ENCODE data around the gene TRIM17.

DNA sequence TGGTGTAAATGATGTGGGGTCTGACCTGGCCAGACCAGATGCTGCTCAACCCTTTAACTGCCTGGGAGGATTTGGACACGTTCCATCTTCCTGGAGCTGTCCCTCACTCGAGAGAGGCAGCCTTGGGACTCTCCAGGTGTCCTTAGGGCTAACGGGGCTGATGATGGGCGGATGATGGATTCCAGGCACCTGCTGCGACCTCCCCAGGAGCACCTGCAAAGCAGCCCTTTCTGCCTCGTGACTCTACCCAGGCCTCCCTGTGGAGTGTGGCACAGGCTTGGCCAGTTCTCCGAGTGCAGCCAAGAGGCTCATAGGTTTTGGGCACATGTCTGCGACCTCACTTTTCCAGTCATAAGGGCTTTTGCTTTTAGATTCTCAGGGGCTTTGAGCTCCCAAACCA, 12.3 kb upstream of the TRIM17 start:
- TF ChIP-seq, protein P1, sequence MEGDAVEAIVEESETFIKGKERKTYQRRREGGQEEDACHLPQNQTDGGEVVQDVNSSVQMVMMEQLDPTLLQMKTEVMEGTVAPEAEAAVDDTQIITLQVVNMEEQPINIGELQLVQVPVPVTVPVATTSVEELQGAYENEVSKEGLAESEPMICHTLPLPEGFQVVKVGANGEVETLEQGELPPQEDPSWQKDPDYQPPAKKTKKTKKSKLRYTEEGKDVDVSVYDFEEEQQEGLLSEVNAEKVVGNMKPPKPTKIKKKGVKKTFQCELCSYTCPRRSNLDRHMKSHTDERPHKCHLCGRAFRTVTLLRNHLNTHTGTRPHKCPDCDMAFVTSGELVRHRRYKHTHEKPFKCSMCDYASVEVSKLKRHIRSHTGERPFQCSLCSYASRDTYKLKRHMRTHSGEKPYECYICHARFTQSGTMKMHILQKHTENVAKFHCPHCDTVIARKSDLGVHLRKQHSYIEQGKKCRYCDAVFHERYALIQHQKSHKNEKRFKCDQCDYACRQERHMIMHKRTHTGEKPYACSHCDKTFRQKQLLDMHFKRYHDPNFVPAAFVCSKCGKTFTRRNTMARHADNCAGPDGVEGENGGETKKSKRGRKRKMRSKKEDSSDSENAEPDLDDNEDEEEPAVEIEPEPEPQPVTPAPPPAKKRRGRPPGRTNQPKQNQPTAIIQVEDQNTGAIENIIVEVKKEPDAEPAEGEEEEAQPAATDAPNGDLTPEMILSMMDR (conservative IDR thresholded peaks at IDR 0.05; ENCODE audit: low read depth, low read length), result no peak
- TF ChIP-seq EZH2 (IDR thresholded peaks at IDR 0.05; ENCODE audit: borderline replicate concordance, low read depth, low read length, poor library complexity, severe bottlenecking), result no peak
